C4-2B (cell line): ENCODE results near the gene NRXN3.

Experiments used
- CTCF ChIP-seq: fragments of 450-650 bp; conservative IDR thresholded peaks from 2 replicates; pipeline ENCODE4 v1.5.1; 2017; ENCODE audit warnings: mild to moderate bottlenecking
- ZFX ChIP-seq: fragments of 450-650 bp; IDR thresholded peaks from 2 replicates; pipeline ENCODE4 v1.6.1; 2017

- TF ChIP-seq CTCF = no peak
- TF ChIP-seq ZFX = no peak
Observed at GRCh38 chr14:79405512-79405910, 1235.3 kb downstream of the NRXN3 start.
